Stomach smooth muscle (tissue), 2 donors: ENCODE data around the gene PKP2.
A peak's percentile ranks its signal among the peaks of the same experiment; 100 is the strongest.

ENCODE experiments used
- H3K27ac ChIP-seq: one replicate; pipeline ENCODE4 v1.7.0; 2013; ENCODE audit warnings: mild to moderate bottlenecking, low read length, inconsistent platforms
- H3K27me3 ChIP-seq, 2 donors: one replicate each; pipeline ENCODE4 v1.7.0; 2013; ENCODE audit warnings: low read length in 2 of 2; ENCODE audit not compliant: insufficient read depth in 2 of 2, control insufficient read depth in 1 of 2
- H3K36me3 ChIP-seq, 2 donors: one replicate each; pipeline ENCODE4 v1.7.0; 2013; ENCODE audit warnings: low read length in 2 of 2; ENCODE audit not compliant: control insufficient read depth in 2 of 2, insufficient read depth in 2 of 2
- H3K4me1 ChIP-seq: one replicate; pipeline ENCODE4 v1.7.0; 2013; ENCODE audit warnings: low read length; ENCODE audit not compliant: control insufficient read depth, insufficient read depth
- H3K4me3 ChIP-seq, 2 donors: one replicate each; pipeline ENCODE4 v1.7.0; 2013; ENCODE audit warnings: low read length in 2 of 2
- H3K9ac ChIP-seq, 2 donors: one replicate each; pipeline ENCODE4 v1.7.0; 2013; ENCODE audit warnings: low read length in 2 of 2, mild to moderate bottlenecking in 1 of 2
- H3K9me3 ChIP-seq, 2 donors: one replicate each; pipeline ENCODE4 v1.7.0; 2013; ENCODE audit warnings: low read length in 2 of 2; ENCODE audit not compliant: control insufficient read depth in 2 of 2
- donor health status: healthy.
- donor health status: Pancreatic carcinoma.

PKP2 gene

DNA sequence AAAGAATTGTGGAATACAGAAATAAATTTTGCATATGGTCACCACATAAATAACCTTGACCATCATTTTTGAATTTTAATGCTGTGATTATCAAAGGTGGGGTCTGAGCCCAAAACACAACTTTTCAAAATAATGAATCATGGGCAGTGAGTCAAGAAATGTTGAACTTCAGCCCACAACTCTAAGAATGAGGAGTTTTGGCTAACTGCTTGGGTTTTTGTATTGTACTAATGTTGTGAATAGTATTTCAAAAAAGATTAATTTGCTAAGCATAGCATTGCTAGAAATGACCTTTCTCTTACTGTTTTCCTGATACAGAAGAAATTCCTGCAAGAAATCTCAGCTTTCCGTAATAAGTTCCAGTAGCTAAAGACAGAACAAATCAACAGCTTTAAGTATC is 116.5 kb downstream of the PKP2 start:
- no peak overlapping the region for H3K9ac ChIP-seq
- no peak overlapping the region for H3K27ac ChIP-seq
- no peak overlapping the region for H3K4me3 ChIP-seq
- no peaks in the 10 kb centered on the region for H3K36me3 ChIP-seq
- no peaks in the 10 kb centered on the region for H3K27me3 ChIP-seq
- no peaks in the 10 kb centered on the region for H3K9me3 ChIP-seq
- H3K4me1 ChIP-seq: no peaks in the 10 kb centered on the region

DNA sequence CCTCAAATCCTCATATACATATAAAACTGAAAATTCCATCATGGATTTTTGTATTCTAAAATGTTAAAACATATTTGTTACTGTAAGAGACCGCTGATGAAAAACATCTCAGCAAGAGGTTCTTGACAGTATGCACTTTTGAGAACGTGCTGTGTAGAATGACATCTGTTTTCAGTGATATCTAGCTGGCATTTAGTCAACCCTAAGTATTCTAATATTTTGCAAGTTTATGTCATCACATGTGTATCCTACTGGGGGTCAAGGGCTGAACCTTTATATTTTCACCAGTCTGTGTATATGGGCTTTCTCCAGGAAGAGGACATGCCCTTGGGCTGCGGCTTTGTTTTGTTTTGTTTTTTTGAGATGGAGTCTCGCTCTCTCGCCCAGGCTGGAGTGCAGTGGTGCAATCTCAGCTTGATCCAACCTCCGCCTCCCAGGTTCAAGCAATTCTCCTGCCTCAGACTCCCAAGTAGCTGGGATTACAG is 118.8 kb downstream of the PKP2 start:
- no peaks in the 10 kb centered on the region for H3K4me1 ChIP-seq
- no peaks in the 10 kb centered on the region for H3K9me3 ChIP-seq

GRCh38 chr12:32777159-32777558 is 119.4 kb downstream of the PKP2 start:
- Histone ChIP-seq H3K4me3 (no peak overlapping the region), H3K4me1 (no peaks in the 10 kb centered on the region), H3K27ac (no peak overlapping the region), H3K9me3 (no peaks in the 10 kb centered on the region), H3K9ac (no peak overlapping the region), H3K27me3 (no peaks in the 10 kb centered on the region), H3K36me3 (no peaks in the 10 kb centered on the region)

More for the DNA sequence above, 118.8 kb downstream of the PKP2 start:
- no peaks in the 10 kb centered on the region for H3K36me3 ChIP-seq
- H3K27me3 ChIP-seq: no peaks in the 10 kb centered on the region
- H3K4me3 ChIP-seq: no peak overlapping the region
- H3K27ac ChIP-seq: no peak overlapping the region
- H3K9ac ChIP-seq: no peak overlapping the region

- H3K9ac ChIP-seq: no peak overlapping the region
- H3K9me3 ChIP-seq: no peaks in the 10 kb centered on the region
- no peak overlapping the region for H3K4me3 ChIP-seq
- no peak overlapping the region for H3K27ac ChIP-seq
- no peaks in the 10 kb centered on the region for H3K27me3 ChIP-seq
- no peaks in the 10 kb centered on the region for H3K4me1 ChIP-seq
- no peaks in the 10 kb centered on the region for H3K36me3 ChIP-seq
These were observed 120.3 kb downstream of the PKP2 start for GRCh38 chr12:32776258-32776657.

DNA sequence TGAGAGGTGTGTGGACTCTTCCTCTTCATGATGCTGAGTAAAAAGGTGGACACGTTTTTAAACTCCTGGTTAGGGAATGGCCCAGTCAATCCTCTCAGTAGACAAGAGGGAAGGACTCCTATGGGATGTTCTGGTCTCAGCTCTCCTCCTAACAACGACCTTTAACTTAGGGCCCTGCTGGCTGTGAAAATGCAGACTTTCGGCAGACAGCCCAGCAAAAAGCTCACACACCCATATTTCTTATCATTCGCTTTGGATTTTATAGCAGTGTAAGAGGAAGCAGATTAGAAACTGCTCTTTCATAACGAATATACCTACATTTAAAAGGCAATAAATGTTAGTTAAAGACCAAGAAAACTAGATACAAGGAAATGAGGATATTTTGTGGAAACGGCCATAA is 122.9 kb downstream of the PKP2 start:
- no peaks in the 10 kb centered on the region for H3K36me3 ChIP-seq
- H3K4me1 ChIP-seq: no peaks in the 10 kb centered on the region
- H3K9ac ChIP-seq: no peak overlapping the region
- H3K9me3 ChIP-seq: no peaks in the 10 kb centered on the region
- no peak overlapping the region for H3K4me3 ChIP-seq
- no peaks in the 10 kb centered on the region for H3K27me3 ChIP-seq
- no peak overlapping the region for H3K27ac ChIP-seq

- H3K36me3 ChIP-seq: no peaks in the 10 kb centered on the region
- H3K4me3 ChIP-seq: no peak overlapping the region
- H3K27me3 ChIP-seq: peaks cover 0 to 2% of the 10 kb centered on the region in 2 donors
- no peak overlapping the region for H3K9ac ChIP-seq
- no peaks in the 10 kb centered on the region for H3K4me1 ChIP-seq
- H3K27ac ChIP-seq: no peak overlapping the region
- H3K9me3 ChIP-seq: no peaks in the 10 kb centered on the region
These were observed 126.4 kb downstream of the PKP2 start for GRCh38 chr12:32770141-32770540.

GRCh38 chr12:32768518-32768917 is 128.1 kb downstream of the PKP2 start:
- H3K4me1 ChIP-seq: no peaks in the 10 kb centered on the region
- H3K9ac ChIP-seq: no peak overlapping the region
- H3K27ac ChIP-seq: no peak overlapping the region
- no peaks in the 10 kb centered on the region for H3K9me3 ChIP-seq
- peaks cover 0 to 2% of the 10 kb centered on the region in 2 donors for H3K27me3 ChIP-seq
- no peaks in the 10 kb centered on the region for H3K36me3 ChIP-seq
- H3K4me3 ChIP-seq: no peak overlapping the region

- Histone ChIP-seq H3K36me3 (no peaks in the 10 kb centered on the region), H3K9ac (no peak overlapping the region)
These were observed 130.7 kb downstream of the PKP2 start for GRCh38 chr12:32765906-32766305.

DNA sequence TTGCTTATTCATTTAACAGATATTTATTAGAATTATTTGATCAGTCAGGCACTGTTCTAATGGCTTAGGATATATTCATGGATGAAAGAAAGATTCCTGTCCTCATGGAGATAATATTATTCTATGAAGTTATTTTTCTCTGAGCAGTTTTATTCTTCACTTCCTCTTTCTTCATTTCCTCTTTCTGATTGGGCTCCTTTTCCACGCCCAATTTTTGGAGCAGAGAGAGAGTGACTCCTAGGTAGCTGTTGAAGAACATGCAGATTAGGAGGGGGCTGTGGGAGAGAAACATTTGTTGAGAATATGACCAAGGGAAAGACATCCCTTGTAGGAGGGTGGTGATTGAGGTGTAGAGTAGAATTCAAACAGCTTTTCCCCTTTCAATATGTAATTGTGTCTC is 134.9 kb downstream of the PKP2 start:
- H3K9me3 ChIP-seq: no peaks in the 10 kb centered on the region
- no peaks in the 10 kb centered on the region for H3K27me3 ChIP-seq
- H3K9ac ChIP-seq: no peak overlapping the region
- no peak overlapping the region for H3K27ac ChIP-seq
- H3K4me1 ChIP-seq: peaks cover under 1% of the 10 kb centered on the region
- H3K4me3 ChIP-seq: no peak overlapping the region
- no peaks in the 10 kb centered on the region for H3K36me3 ChIP-seq

More at GRCh38 chr12:32765906-32766305, 130.7 kb downstream of the PKP2 start:
- Histone ChIP-seq H3K27ac (no peak overlapping the region), H3K4me3 (no peak overlapping the region), H3K27me3 (peaks cover 0 to 2% of the 10 kb centered on the region in 2 donors), H3K9me3 (no peaks in the 10 kb centered on the region), H3K4me1 (no peaks in the 10 kb centered on the region)

GRCh38 chr12:32757157-32757556 is 139.4 kb downstream of the PKP2 start:
- Histone ChIP-seq H3K27ac (peak overlapping the region; percentile 84), H3K9ac (no peak overlapping the region)

GRCh38 chr12:32756476-32757066 is 140.0 kb downstream of the PKP2 start:
- H3K9me3 ChIP-seq: no peaks in the 10 kb centered on the region
- no peaks in the 10 kb centered on the region for H3K27me3 ChIP-seq
- H3K4me3 ChIP-seq: peak overlapping the region; percentile 87 to 99
- peak overlapping the region; percentile 84 for H3K27ac ChIP-seq
- peak overlapping the region; percentile 73 to 80 for H3K9ac ChIP-seq
- H3K36me3 ChIP-seq: peaks cover 10 to 12% of the 10 kb centered on the region in 2 donors
- H3K4me1 ChIP-seq: peaks cover 25% of the 10 kb centered on the region

More at GRCh38 chr12:32757157-32757556, 139.4 kb downstream of the PKP2 start:
- H3K36me3 ChIP-seq: peaks cover 5 to 7% of the 10 kb centered on the region in 2 donors
- peaks cover 25% of the 10 kb centered on the region for H3K4me1 ChIP-seq
- no peaks in the 10 kb centered on the region for H3K27me3 ChIP-seq
- H3K9me3 ChIP-seq: no peaks in the 10 kb centered on the region
- no peak overlapping the region for H3K4me3 ChIP-seq
